GM18511 (cell line): ENCODE results near the gene ZMYND11.
A peak's percentile ranks its signal among the peaks of the same experiment; 100 is the strongest.

Experiments
- ATAC-seq: cut with Tn5 transposase; IDR thresholded peaks from one replicate; pipeline ENCODE4 v1.9.1; 2021; ENCODE audit warnings: mild to moderate bottlenecking, moderate library complexity; ENCODE audit not compliant: unreplicated experiment

Gene ZMYND11

GRCh38 chr10:135132-135600 lies at the start of gene ZMYND11:
Gene ZMYND11 (plus strand): TSS chr10:135455. CDS start chr10:180013, 44,558 bp downstream.
- peak; percentile 56 for ATAC-seq

- no peak for ATAC-seq
Observed at GRCh38 chr10:86031-86430, 49.2 kb upstream of the ZMYND11 start.

- no peak for ATAC-seq
Observed at GRCh38 chr10:87177-88080, 47.8 kb upstream of the ZMYND11 start.

GRCh38 chr10:88253-88652 lies 47.0 kb upstream of the ZMYND11 start:
- no peak for ATAC-seq

GRCh38 chr10:89248-89647 lies 46.0 kb upstream of the ZMYND11 start:
- no peak for ATAC-seq

- no peak for ATAC-seq
Observed at GRCh38 chr10:90161-90560, 45.1 kb upstream of the ZMYND11 start.

- ATAC-seq = no peak
Observed at GRCh38 chr10:91313-91712, 43.9 kb upstream of the ZMYND11 start.

- no peak for ATAC-seq
Observed at GRCh38 chr10:92153-92552, 43.1 kb upstream of the ZMYND11 start.

GRCh38 chr10:92846-93245 lies 42.4 kb upstream of the ZMYND11 start:
- ATAC-seq = no peak

GRCh38 chr10:94613-95012 lies 40.6 kb upstream of the ZMYND11 start:
- ATAC-seq = no peak

GRCh38 chr10:95356-96115 lies 39.7 kb upstream of the ZMYND11 start:
- no peak for ATAC-seq

GRCh38 chr10:96466-96865 lies 38.8 kb upstream of the ZMYND11 start:
- no peak for ATAC-seq

GRCh38 chr10:104416-104815 lies 30.8 kb upstream of the ZMYND11 start:
- no peak for ATAC-seq

GRCh38 chr10:104862-105565 lies 30.2 kb upstream of the ZMYND11 start:
- ATAC-seq = no peak

- ATAC-seq = no peak
Observed at GRCh38 chr10:105806-106205, 29.4 kb upstream of the ZMYND11 start.

GRCh38 chr10:106740-107139 lies 28.5 kb upstream of the ZMYND11 start:
- no peak for ATAC-seq

GRCh38 chr10:112246-112645 lies 23.0 kb upstream of the ZMYND11 start:
- no peak for ATAC-seq

GRCh38 chr10:124874-125273 lies 10.4 kb upstream of the ZMYND11 start:
- ATAC-seq = no peak

- ATAC-seq = peak; percentile 94
Observed at GRCh38 chr10:127612-128432, 7.4 kb upstream of the ZMYND11 start.

- no peak for ATAC-seq
Observed at GRCh38 chr10:129810-130209, 5.4 kb upstream of the ZMYND11 start.
